ENCODE measurements around the gene PRELID1.
A peak's percentile ranks its signal among the peaks of the same experiment; 100 is the strongest.
"Not testable (repeated sequence)": the region's sequence is repeated elsewhere in the genome, so short reads cannot be mapped to it uniquely, and the experiment has no call there.

The PRELID1 gene

GRCh38 chr5:177300236-177300880 lies 3.2 kb upstream of the PRELID1 start:
- no peak for DNase-seq

GRCh38 chr5:177300951-177301350 lies 2.6 kb upstream of the PRELID1 start:
- no peak for DNase-seq

- DNase-seq = no peak
These were observed 2.0 kb upstream of the PRELID1 start for GRCh38 chr5:177301503-177302165.

GRCh38 chr5:177302354-177303110 lies 1.1 kb upstream of the PRELID1 start:
- DNase-seq = no peak

GRCh38 chr5:177303925-177304391 lies 359 bp downstream of the PRELID1 start:
- DNase-seq = peak; percentile 10

- no peak for DNase-seq
These were observed 957 bp downstream of the PRELID1 start for GRCh38 chr5:177304392-177305119.

GRCh38 chr5:177306103-177306640 lies 2.6 kb downstream of the PRELID1 start:
- DNase-seq = not testable (repeated sequence)

- DNase-seq = no peak
These were observed 3.3 kb downstream of the PRELID1 start for GRCh38 chr5:177306674-177307543.

- DNase-seq = no peak
These were observed 4.2 kb downstream of the PRELID1 start for GRCh38 chr5:177307544-177308363.

GRCh38 chr5:177308740-177309139 lies 5.1 kb downstream of the PRELID1 start:
- no peak for DNase-seq

GRCh38 chr5:177309351-177310191 lies 6.0 kb downstream of the PRELID1 start:
- DNase-seq = peak; percentile 49

GRCh38 chr5:177310332-177310731 lies 6.7 kb downstream of the PRELID1 start:
- no peak for DNase-seq

GRCh38 chr5:177310757-177311391 lies 7.3 kb downstream of the PRELID1 start:
- no peak for DNase-seq

GRCh38 chr5:177311392-177311722 lies 7.8 kb downstream of the PRELID1 start:
- DNase-seq = no peak

- DNase-seq = peak; percentile 92
These were observed 8.4 kb downstream of the PRELID1 start, which contains the start of gene MXD3 for GRCh38 chr5:177311723-177312648. TSS of gene MXD3 (minus strand) at chr5:177311898. CDS start at chr5:177311830, 68 bp downstream.

- peak; percentile 54 for DNase-seq
These were observed 9.1 kb downstream of the PRELID1 start for GRCh38 chr5:177312649-177313181.

- DNase-seq = no peak
These were observed 10.1 kb downstream of the PRELID1 start for GRCh38 chr5:177313561-177314259.
